T-cell (primary cell): ENCODE results near the gene BCAS3. TPM values are rescaled to one million over a fixed set of nuclear protein-coding genes. Genes with fewer than 3 reads are reported as not detected.

Experiments
- ATAC-seq, 4 experiments: fragments of 200-7000 bp in 3 of 4; fragments of 150-1000 bp in 1 of 4; cut with Tn5 transposase; replicated peaks in 1 of 4; 1 replicate in 3 of 4; 2 replicates in 1 of 4; pipeline ENCODE4 v1.10.0; 2021; ENCODE audit warnings: moderate library complexity in 3 of 4, mild to moderate bottlenecking in 2 of 4, moderate number of reproducible peaks in 1 of 4
- CTCF ChIA-PET, 2 donors: fragments of 300-600 bp; sonication (Branson Sonifier 250); formaldehyde crosslinking; loops; one replicate each; lab custom pipeline; 2022; ENCODE audit warnings: antibody characterized with exemption in 2 of 2; lab: Charles Lee
- POLR2A ChIA-PET, 2 donors: fragments of 300-600 bp; sonication (Branson Sonifier 250); formaldehyde crosslinking; loops; one replicate each; lab custom pipeline; 2022; ENCODE audit warnings: antibody characterized with exemption in 2 of 2; lab: Charles Lee
- DNase-seq, 35 experiments: peaks; one replicate each; pipeline versions ENCODE4 v3.0.0 to v3.0.0-alpha.2; 2013 to 2023
- H3K27ac ChIP-seq: one replicate; pipeline ENCODE4 v1.5.1; 2013; ENCODE audit warnings: low read length
- H3K27me3 ChIP-seq, 2 experiments: replicated peaks in 1 of 2; 1 replicate in 1 of 2; 2 replicates in 1 of 2; pipeline versions ENCODE4 v1.6.1 to v1.7.0; 2013; ENCODE audit warnings: low read length in 1 of 2, mixed read lengths in 1 of 2; ENCODE audit not compliant: control insufficient read depth in 2 of 2, insufficient read depth in 2 of 2; ENCODE audit errors: extremely low read depth in 1 of 2
- H3K36me3 ChIP-seq, 2 donors: 1 replicate in 1 of 2; 2 replicates in 1 of 2; pipeline versions ENCODE4 v1.6.1 to v1.7.0; 2013; ENCODE audit warnings: low read length in 1 of 2; ENCODE audit not compliant: control insufficient read depth in 2 of 2, insufficient read depth in 1 of 2; ENCODE audit errors: extremely low read depth in 1 of 2
- H3K4me1 ChIP-seq, 2 experiments: 1 replicate in 1 of 2; 2 replicates in 1 of 2; pipeline versions ENCODE4 v1.6.1 to v1.7.0; 2013; ENCODE audit warnings: low read length in 2 of 2, mixed read lengths in 1 of 2; ENCODE audit not compliant: insufficient read depth in 2 of 2, control insufficient read depth in 1 of 2; ENCODE audit errors: extremely low read depth in 1 of 2
- H3K4me3 ChIP-seq, 2 donors: 1 replicate in 1 of 2; 2 replicates in 1 of 2; pipeline versions ENCODE4 v1.5.1 to v1.7.0; 2013; ENCODE audit warnings: mild to moderate bottlenecking in 2 of 2, low read length in 1 of 2, moderate library complexity in 1 of 2; ENCODE audit not compliant: control insufficient read depth in 1 of 2; ENCODE audit errors: extremely low read depth in 1 of 2
- H3K9me3 ChIP-seq: 2 replicates; pipeline ENCODE4 v1.7.0; 2013
- H3K27ac Mint-ChIP-seq, 2 donors: one replicate each; pipeline ENCODE4 v1.8.0; 2020 to 2021; ENCODE audit warnings: mild to moderate bottlenecking in 2 of 2, mixed read lengths in 2 of 2
- H3K27me3 Mint-ChIP-seq, 2 donors: one replicate each; pipeline ENCODE4 v1.8.0; 2021 to 2022; ENCODE audit warnings: mixed read lengths in 2 of 2
- H3K36me3 Mint-ChIP-seq: one replicate; pipeline ENCODE4 v1.8.0; 2021; ENCODE audit warnings: mixed read lengths
- H3K4me1 Mint-ChIP-seq, 3 donors: one replicate each; pipeline ENCODE4 v1.8.0; 2020 to 2022; ENCODE audit warnings: mixed read lengths in 3 of 3, mild to moderate bottlenecking in 1 of 3
- H3K4me3 Mint-ChIP-seq, 3 donors: one replicate each; pipeline ENCODE4 v1.8.0; 2020 to 2022; ENCODE audit warnings: mild to moderate bottlenecking in 3 of 3, mixed read lengths in 3 of 3, moderate library complexity in 3 of 3
- H3K9me3 Mint-ChIP-seq, 3 donors: one replicate each; pipeline ENCODE4 v1.8.0; 2020 to 2022; ENCODE audit warnings: mixed read lengths in 3 of 3
- WGBS: methylation state at CpG from one replicate; pipeline ENCODE4 v1.1.5; 2013; ENCODE audit warnings: missing lambda C conversion rate; ENCODE audit not compliant: insufficient coverage; 5-methylcytosine and 5-hydroxymethylcytosine counted together
- total RNA-seq, 35 experiments: library from RNA in 6 of 35; stranded (reverse) in 6 of 35; fragments of 120-200 nt in 1 of 35; gene quantifications; one replicate each; pipeline versions ENCODE4 v1.2.1 to v1.2.4 and lab custom pipeline; 2013 to 2026

The BCAS3 gene
- total RNA-seq, 5 donors from 2014 or later (not counting 1 experiment from before 2014, with no cell fraction given): 33.8 to 57.8 (median 38.1) TPM

GRCh38 chr17:61106354-61106753 is 428.7 kb downstream of the BCAS3 start:
- H3K36me3 Mint-ChIP-seq: peaks cover 7% of the 10 kb centered on the region
- Histone ChIP-seq H3K27me3 (no peaks in the 10 kb centered on the region), H3K9me3 (no peaks in the 10 kb centered on the region), H3K4me1 (no peaks in the 10 kb centered on the region), H3K27ac (no peak overlapping the region), H3K4me3 (no peak overlapping the region), H3K36me3 (no peaks in the 10 kb centered on the region)
- no peaks in the 10 kb centered on the region for H3K9me3 Mint-ChIP-seq
- H3K27ac Mint-ChIP-seq: no peak overlapping the region
- ChIA-PET CTCF (interaction anchor here in 1 of 2 donors (0.7 kb wide), 1 partner anchor 48 kb away, joined by 5 read pairs; no protein-coding TSS in a partner anchor), POLR2A (no interaction called here)
- no peaks in the 10 kb centered on the region for H3K27me3 Mint-ChIP-seq
- H3K4me1 Mint-ChIP-seq: peaks cover 0 to 3% (median 0%) of the 10 kb centered on the region in 3 donors
- no CpG with 5 or more reads among the region's 4 CpGs for WGBS
- DNase-seq (no peak), ATAC-seq (no peak)
- H3K4me3 Mint-ChIP-seq: no peak overlapping the region

GRCh38 chr17:61116577-61116976 is 438.9 kb downstream of the BCAS3 start:
- ATAC-seq (no peak), DNase-seq (no peak)
- Mint-ChIP-seq H3K9me3 (peaks cover 0 to 14% (median 7%) of the 10 kb centered on the region in 3 donors), H3K4me1 (peaks cover 0 to 2% (median 0%) of the 10 kb centered on the region in 3 donors), H3K4me3 (no peak overlapping the region), H3K36me3 (peaks cover 6% of the 10 kb centered on the region), H3K27me3 (no peaks in the 10 kb centered on the region), H3K27ac (no peak overlapping the region)
- WGBS: no CpG with 5 or more reads among the region's 1 CpG
- Histone ChIP-seq H3K9me3 (peaks cover 3% of the 10 kb centered on the region), H3K4me3 (no peak overlapping the region), H3K36me3 (no peaks in the 10 kb centered on the region), H3K27ac (no peak overlapping the region), H3K27me3 (no peaks in the 10 kb centered on the region), H3K4me1 (no peaks in the 10 kb centered on the region)
- ChIA-PET POLR2A (no interaction called here), CTCF (no interaction called here)

GRCh38 chr17:61117983-61118382 is 440.3 kb downstream of the BCAS3 start:
- POLR2A ChIA-PET: no interaction called here
- H3K4me1 ChIP-seq: no peaks in the 10 kb centered on the region
- WGBS: no CpG with 5 or more reads among the region's 4 CpGs

GRCh38 chr17:61118871-61119270 is 441.2 kb downstream of the BCAS3 start:
- no peaks in the 10 kb centered on the region for H3K27me3 Mint-ChIP-seq
- no peak overlapping the region for H3K4me3 Mint-ChIP-seq
- H3K36me3 Mint-ChIP-seq: peaks cover 6% of the 10 kb centered on the region
- ATAC-seq (no peak), DNase-seq (no peak)
- WGBS: no CpG with 5 or more reads among the region's 2 CpGs
- no peaks in the 10 kb centered on the region for H3K27me3 ChIP-seq
- peaks cover 0 to 14% (median 7%) of the 10 kb centered on the region in 3 donors for H3K9me3 Mint-ChIP-seq
- POLR2A ChIA-PET: interaction anchor here in 1 of 2 donors (0.6 kb wide), 1 partner anchor 44 kb away, joined by 3 read pairs; no protein-coding TSS in a partner anchor
- H3K4me1 Mint-ChIP-seq: peaks cover 0 to 2% (median 0%) of the 10 kb centered on the region in 3 donors
- H3K9me3 ChIP-seq: peaks cover 3% of the 10 kb centered on the region
- H3K27ac Mint-ChIP-seq: no peak overlapping the region
- no peak overlapping the region for H3K4me3 ChIP-seq
- no peak overlapping the region for H3K27ac ChIP-seq
- no peaks in the 10 kb centered on the region for H3K4me1 ChIP-seq
- no peaks in the 10 kb centered on the region for H3K36me3 ChIP-seq
- CTCF ChIA-PET: no interaction called here

More at GRCh38 chr17:61117983-61118382, 440.3 kb downstream of the BCAS3 start:
- no peak overlapping the region for H3K4me3 ChIP-seq
- H3K4me3 Mint-ChIP-seq: no peak overlapping the region
- H3K27ac Mint-ChIP-seq: no peak overlapping the region
- no peaks in the 10 kb centered on the region for H3K27me3 ChIP-seq
- H3K36me3 ChIP-seq: no peaks in the 10 kb centered on the region
- H3K27ac ChIP-seq: no peak overlapping the region
- DNase-seq (no peak), ATAC-seq (no peak)
- CTCF ChIA-PET: no interaction called here
- H3K9me3 Mint-ChIP-seq: peaks cover 0 to 14% (median 7%) of the 10 kb centered on the region in 3 donors
- H3K27me3 Mint-ChIP-seq: no peaks in the 10 kb centered on the region
- H3K9me3 ChIP-seq: peaks cover 3% of the 10 kb centered on the region
- peaks cover 6% of the 10 kb centered on the region for H3K36me3 Mint-ChIP-seq
- peaks cover 0 to 2% (median 0%) of the 10 kb centered on the region in 3 donors for H3K4me1 Mint-ChIP-seq

DNA sequence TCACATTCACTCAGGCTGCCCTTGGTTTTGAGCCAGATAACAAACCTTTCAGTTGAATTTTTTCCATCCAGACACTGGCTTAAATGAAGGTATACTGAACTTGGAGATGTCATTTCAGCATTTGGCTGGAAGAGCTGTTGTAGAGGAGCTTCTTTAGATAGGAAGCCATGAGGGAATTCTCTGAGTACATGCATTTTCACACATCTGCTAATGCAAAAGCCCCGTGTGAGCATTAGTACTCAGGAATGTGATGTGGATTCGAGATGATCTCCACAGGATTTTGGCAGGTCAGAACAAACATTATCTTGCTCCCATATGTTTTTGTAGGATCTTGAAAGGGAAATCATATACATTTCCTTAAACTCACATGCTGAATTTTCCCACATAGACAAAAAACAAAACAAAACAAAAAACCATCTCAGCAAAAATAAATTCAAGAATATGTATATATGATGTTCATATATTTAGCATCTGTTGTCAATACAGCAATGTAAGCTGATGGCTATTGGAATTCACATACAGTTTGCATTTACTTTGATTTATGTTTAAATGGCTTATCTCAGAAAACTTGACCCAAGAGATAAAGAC is 444.8 kb downstream of the BCAS3 start:
- no peak overlapping the region for H3K27ac Mint-ChIP-seq
- no CpG with 5 or more reads among the region's 2 CpGs for WGBS
- H3K4me1 Mint-ChIP-seq: peaks cover 0 to 2% (median 0%) of the 10 kb centered on the region in 3 donors
- H3K27me3 Mint-ChIP-seq: no peaks in the 10 kb centered on the region
- H3K4me3 ChIP-seq: no peak overlapping the region
- H3K4me3 Mint-ChIP-seq: no peak overlapping the region
- ChIA-PET POLR2A (no interaction called here), CTCF (no interaction called here)
- no peak overlapping the region for H3K27ac ChIP-seq
- no peaks in the 10 kb centered on the region for H3K9me3 ChIP-seq
- H3K9me3 Mint-ChIP-seq: peaks cover 0 to 6% (median 0%) of the 10 kb centered on the region in 3 donors
- DNase-seq (no peak), ATAC-seq (no peak)
- H3K27me3 ChIP-seq: no peaks in the 10 kb centered on the region
- no peaks in the 10 kb centered on the region for H3K36me3 ChIP-seq
- H3K36me3 Mint-ChIP-seq: no peaks in the 10 kb centered on the region
- no peaks in the 10 kb centered on the region for H3K4me1 ChIP-seq

DNA sequence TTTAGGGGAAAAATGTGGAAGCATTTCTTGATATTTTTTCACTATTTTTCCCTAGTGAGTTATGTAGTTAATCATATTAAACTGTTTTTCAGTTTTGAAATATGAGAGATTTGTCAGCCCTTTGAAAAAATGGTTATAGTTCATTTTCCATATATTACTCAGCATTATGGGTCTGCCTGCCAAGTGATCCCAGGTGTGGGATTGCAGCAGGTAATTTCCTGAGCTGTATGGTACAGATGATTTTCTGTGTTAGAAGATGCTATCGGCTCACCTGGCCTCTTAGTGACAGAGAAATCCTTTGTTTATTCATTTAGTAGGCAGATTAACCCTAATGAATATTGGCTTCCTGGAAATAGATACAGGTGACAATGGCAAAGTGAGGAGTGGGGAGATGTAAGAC is 446.9 kb downstream of the BCAS3 start:
- no peaks in the 10 kb centered on the region for H3K36me3 Mint-ChIP-seq
- WGBS: no CpG with 5 or more reads among the region's 1 CpG
- ChIA-PET POLR2A (no interaction called here), CTCF (no interaction called here)
- H3K27ac Mint-ChIP-seq: no peak overlapping the region
- Histone ChIP-seq H3K4me1 (peaks cover 3 to 11% of the 10 kb centered on the region in 2 experiments), H3K27ac (no peak overlapping the region), H3K27me3 (no peaks in the 10 kb centered on the region), H3K4me3 (no peak overlapping the region), H3K36me3 (no peaks in the 10 kb centered on the region), H3K9me3 (no peaks in the 10 kb centered on the region)
- ATAC-seq (no peak), DNase-seq (no peak)
- peaks cover 9 to 21% (median 14%) of the 10 kb centered on the region in 3 donors for H3K4me1 Mint-ChIP-seq
- no peaks in the 10 kb centered on the region for H3K27me3 Mint-ChIP-seq
- H3K4me3 Mint-ChIP-seq: no peak overlapping the region
- no peaks in the 10 kb centered on the region for H3K9me3 Mint-ChIP-seq
